Activated CD8-positive, alpha-beta memory T cell treated with anti-CD3 and anti-CD28 coated beads, Interleukin-2, amount 50 U/mL, for 24 hours (primary cell): Measurements from ENCODE around the gene CD300LD.
"Not testable (repeated sequence)": the region's sequence is repeated elsewhere in the genome, so short reads cannot be mapped to it uniquely, and the experiment has no call there.

Source experiments
- DNase-seq: peaks from one replicate; pipeline ENCODE4 v3.0.0-alpha.2; 2020; ENCODE audit errors: extremely low read depth

Gene CD300LD

DNA sequence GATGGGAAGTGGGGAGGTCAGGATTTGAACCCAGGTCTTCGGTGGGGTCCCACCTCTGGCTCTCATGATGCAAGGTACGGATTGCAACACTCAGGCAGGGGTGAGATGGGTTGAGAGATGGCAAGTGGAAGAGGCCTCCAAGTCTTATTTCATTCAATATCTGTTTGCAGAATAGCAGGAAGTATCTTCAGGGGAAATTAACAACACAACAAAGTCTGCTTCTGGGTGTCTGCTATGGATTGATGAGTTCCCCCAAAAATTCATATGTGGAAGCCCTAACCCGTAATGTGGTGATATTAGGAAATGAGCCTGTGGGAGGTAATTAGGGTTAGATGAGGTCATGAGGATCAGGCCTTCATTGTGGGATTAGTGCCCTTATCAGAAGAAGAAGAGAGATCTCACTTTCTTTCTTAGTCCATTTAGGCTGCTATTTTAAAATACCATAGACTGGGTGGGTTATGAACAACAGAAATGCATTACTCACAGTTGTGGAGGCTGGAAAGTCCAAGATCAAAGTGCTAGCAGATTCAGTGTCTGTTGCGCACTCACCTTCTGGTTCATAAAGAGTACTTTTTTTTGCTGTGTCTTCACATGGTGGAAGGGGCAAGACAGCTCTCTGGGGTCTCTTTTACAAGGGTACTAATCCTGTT is 20.3 kb downstream of the CD300LD start:
- DNase-seq, result no peak

DNA sequence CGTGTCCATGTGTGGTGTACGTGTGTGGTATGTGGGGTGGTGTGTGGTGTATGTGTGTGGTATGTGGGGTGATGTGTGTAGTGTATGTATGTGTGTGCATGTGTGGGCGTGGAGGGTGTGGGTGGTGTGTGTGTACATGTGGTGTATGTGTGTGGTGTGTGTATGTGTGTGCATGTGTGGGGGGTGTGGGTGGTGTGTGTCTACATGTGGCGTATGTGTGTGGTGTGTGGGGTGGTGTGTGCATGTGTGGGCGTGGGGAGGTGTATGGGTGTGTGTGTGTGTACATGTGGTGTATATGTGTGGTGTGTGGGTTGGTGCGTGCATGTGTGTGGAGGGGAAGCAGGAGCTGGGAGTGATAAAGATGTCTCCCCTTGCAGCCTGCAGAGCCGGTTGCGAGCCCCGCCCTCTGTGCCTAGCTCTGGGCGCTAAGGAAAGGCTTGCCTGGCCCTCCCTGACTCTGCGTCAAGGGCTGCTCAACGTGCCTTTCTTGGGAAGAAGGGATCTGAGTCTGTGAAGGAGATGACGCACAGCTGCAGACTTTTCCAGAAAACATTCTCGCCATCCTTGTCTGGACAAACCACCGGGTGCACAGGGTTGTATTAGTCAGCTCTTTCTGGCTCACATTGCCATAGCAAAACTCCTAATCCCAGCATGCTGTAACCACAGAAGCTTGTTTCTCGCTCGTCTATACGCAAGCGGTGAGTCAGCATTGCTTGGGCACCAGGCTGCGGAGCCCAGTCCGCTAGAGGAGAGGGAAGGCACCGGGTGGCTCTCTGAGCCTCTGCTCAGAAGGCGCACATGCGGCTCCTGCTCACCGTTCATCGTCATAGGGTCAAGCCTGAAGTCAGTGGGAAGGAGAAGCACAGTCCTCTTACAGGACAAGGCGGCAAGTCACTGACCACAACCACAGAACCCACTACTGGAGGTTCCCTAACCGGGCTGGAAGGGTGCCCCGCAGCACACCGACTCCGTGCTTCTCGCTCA is 22.8 kb downstream of the CD300LD start:
- DNase-seq, result no peak

DNA sequence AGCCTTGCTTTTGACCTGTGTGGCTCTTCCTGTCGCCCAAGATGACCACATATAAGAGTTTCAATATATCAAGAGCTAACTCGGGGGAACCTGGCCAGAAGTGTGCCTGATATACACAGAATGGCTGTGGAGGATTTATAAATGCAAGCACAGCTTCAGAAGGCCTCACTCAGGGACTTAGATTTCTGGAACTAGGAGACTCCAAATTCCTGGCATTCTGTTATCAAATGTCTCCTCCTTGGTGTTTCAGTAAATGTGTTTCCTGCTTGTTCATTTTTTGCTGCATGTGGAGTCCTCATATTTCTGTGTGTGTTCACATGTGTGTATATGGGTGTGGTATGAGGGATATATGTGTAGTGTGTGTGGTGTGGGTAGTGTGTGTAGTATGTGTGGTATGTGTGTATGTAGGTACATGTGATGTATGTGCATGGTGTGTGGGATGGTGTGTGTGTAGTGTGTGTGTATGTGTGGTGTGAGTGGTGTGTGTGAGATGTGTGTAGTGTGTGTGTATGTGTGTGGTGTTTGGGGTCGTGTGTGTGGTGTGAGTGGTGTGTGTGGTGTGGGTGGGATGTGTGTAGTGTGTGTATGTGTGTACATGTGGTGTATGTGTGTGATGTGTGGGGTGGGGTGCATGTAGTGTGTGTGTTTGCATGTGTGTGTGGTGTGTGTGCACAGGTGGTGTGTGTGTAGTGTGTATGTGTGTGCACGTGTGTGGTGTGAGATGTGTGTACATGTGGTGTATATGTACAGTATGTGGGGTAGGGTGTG is 23.8 kb downstream of the CD300LD start:
- no peak for DNase-seq

DNA sequence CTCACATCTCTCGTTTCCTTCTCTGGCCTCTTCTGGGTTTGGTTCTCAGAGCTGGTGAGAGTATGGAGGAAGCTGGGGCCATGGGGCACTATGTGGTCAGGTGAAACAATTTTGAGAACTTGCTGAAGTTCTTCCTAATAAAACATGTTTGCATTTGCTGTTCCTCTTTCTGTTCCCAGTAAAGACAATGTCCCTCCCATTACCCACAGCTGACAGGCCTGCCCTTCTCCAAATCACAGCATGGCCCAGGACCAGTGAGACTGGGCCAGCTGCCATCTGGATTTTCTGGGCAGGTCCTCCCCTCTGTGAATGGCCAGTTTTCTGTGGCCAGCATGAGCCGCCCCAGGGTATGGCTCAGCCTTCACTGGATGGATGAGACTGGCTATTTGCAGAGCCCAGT is 24.7 kb downstream of the CD300LD start, which contains the start of gene CD300H:
Gene CD300H, minus strand, starts transcription at position 113 of the 400 bp plus-strand sequence.
- DNase-seq, result no peak

DNA sequence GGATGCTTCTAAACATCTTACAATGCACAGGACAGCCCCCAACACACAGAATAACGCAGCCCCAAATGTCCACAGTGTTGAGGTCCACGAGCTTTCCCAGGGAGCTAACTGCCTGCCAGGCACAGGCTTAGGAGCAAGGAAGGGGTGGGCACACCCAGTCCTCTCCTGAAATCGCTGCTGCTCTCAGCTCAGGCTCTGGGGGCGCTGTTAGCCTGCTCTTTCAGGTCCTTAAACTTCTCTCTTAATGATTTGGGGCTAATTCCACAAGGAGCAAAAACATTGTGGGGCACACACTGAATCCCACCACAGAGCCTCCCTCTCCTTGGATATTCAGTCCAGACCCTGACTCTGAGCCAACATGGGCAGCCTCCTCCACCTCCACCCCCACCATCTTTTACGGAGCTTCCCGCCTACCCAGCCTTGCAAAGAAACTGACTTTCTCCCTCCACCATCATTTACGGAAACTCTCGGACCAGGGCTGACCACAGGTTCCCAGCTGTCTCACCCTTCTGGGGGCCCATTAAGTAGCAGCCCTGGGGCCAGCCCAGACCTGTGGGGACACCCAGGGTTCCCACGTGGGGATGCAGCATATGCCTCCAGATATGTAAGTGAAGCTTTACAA is 25.8 kb downstream of the CD300LD start:
- DNase-seq, result no peak

DNA sequence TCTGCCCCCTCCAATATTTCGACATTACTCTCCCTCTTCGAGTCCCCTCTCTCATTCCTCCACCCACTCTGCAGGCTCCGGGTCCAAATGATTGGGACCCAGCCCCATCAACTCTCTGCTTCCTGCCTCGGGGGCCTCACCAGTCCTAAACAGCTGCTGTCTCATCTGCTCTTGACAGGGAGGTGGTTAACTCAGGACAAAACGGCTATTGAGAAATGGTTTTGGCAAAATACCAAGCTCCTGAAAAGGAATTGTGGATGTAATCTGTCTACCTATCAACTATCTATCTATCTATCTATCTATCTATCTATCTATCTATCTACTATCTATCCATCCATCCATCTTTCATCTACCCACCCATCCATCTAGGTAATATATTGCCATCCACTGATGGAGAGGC is 27.0 kb downstream of the CD300LD start:
- no peak for DNase-seq

DNA sequence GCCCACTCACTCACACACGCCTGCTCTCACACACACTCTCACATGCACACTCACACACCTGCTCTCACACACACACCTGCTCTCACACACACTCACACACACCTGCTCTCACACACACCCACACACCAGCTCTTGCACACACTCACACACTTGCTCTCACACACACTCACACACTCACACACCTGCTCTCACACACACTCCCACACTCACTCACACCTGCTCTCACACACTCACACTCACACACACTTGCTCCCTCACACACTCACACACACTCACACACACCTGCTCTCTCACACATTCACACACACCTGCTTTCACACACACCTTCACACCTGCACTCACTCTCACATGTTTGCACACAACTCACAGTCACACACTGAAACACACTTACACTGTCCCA is 28.7 kb downstream of the CD300LD start:
- no peak for DNase-seq

DNA sequence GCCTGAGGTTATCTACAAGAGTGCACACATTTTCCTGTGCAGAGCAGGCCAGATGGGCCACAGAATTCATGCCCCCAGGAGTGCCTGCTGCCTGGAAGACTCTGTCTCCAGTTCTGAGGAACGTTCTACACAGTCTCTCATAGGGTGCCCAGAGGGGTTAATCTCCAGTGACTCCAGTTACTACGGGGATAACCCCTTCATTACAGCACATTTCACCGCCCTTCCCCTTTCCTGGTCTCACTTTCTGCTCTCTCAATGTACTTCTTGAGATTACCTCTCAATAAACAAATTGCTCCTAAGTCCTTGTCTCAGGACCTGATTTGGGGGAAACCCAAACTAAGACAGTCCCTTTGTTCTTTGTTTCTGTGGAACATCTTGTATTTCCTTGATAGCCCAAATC is 30.5 kb downstream of the CD300LD start:
- no peak for DNase-seq

DNA sequence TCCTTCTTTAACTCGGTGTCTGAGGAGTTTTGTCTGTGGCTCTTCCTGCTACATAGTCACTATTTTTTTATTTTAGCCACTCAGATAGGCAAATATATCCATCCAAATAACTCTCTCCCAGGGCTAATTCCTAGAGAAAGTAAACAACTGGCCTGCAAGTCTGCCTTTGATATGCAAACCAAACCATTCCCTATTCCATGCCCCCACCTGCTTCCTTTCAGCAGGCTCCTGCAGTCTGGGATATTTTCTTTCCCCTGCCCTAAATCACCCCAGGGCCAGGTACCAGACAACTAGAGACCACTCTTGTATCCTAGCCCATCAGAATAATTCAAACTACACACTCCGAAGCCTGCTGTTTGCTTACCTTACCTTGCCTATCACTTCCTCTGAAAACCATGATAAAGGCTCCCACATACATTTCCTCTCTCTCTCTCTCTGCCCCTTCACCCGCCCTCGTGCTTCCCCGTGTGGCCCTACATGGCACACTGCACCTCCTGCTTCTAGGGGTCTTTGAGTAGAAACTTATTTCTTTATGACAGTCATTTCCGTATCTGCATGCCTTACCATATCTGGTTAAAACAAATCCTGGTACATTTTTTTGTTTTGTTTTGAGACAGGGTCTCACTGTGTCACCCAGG is 33.1 kb downstream of the CD300LD start:
- no peak for DNase-seq

DNA sequence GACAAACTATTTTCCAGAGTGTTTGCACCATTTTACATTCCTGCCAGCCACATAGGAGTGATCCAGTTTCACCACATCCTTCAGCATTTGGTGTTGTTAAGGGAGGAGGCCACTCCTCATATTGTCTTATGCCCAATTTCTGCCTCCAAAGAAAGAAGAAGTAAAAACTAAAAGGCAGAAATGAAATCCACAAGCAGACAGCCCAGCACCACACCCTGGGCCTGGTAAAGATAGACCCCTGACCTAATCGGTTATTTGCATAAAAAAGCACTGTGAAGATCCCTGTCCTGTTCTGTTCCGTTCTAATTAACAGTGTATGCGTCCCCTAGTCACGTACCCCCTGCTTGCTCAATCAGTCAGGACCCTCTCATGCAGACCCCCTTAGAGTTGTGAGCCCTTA is 33.7 kb downstream of the CD300LD start:
- not testable (repeated sequence) for DNase-seq

DNA sequence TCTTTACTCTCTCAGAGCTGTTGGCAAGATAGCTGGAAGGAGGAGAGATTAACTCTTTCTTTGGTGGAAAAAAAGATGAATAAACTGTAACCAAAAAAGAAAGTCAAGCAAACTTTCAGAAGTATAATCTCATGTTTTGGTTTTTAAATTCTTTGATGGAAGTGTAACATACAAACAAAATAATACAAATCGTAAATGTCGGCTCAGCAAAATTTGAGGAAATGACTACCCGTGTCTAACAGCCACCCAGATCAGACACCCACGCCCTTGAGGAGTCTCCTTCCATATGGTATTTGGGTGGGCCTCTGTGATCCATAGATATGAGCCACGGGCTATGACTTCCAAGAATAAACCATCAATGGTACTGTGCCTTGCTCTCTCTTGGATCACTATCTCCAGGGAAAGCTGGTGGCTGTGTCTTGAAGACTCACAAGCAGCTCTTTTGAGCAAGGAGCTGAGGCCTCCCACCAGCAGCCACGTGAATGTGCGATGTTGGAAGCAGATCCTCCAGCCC is 36.6 kb downstream of the CD300LD start:
- DNase-seq, result no peak

DNA sequence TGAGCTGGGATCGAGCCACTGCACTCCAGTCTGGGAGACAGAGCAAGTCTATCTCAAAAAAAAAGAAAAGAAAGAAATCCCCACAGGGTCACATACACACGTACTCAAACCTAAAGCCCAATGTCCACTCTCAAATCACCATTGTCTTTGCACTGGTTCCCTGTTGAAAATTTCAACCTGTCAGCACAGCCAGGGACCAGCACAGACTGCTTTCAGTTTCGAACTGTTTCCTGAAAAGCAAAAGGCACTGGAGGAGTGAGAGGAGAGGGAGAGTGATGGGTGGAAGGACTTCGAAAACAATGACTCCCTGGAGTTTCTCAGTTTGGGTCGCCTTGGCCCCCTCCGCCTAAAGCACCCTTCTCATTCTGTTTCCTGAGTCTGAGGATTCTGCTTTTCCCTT is 37.2 kb downstream of the CD300LD start:
- DNase-seq, result no peak

DNA sequence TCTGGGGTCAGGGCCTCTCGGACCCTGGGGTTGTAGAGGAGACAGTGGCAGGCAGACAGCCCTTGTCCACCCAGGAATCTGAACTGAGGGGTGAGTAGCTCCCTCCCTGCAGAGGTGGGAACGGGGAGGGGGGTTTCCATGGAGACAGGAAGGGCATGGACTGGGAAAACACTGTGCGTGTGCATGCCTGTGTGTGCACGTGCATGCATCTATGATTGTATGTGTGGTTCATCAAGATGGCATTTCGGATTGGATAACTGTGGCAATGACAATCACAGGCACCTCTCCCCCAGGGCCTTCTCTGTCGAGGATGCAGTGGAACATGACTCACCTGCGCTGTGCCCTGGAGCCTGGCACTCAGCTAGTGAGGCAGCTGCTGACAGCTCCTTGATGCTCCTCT is 40.0 kb downstream of the CD300LD start:
- DNase-seq, result no peak

DNA sequence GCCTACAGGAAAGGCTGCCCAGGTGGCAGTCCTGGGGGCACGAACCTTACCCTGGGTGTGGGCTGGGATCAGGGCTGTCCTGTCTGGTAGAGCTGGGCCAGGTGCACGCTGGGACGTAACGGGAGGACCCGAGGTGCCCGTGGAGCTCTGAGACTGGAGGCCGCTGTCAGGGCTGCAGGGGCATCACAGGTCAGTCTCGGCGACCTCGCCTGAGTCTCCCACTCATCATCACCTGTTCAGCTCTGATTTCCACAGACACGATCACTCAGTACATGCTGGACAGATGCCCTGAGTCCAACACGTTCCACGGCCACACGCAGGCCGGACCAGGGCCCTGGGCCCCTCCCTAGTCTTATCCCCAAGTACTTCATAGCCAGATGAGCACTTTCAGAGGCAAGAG is 41.5 kb downstream of the CD300LD start:
- no peak for DNase-seq

DNA sequence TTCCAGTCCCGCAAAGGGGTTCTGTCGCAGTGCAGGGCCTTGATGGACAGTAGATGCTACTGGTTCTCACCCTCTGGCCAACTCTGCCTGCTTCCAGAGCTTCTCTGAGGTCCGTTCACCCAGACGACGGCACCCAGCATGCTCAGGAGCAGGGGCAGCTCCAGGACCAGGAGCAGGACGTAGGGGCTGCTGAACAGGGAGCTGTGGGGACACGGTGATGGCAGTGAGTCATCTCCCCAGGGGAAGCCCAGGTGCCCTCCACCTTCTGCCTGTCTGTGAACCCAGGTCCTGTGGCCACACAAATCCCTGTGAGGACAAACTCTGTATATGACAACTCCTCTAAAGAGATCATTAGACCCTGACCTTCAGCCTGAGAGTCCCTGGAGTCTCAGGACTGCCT is 42.7 kb downstream of the CD300LD start:
- no peak for DNase-seq

DNA sequence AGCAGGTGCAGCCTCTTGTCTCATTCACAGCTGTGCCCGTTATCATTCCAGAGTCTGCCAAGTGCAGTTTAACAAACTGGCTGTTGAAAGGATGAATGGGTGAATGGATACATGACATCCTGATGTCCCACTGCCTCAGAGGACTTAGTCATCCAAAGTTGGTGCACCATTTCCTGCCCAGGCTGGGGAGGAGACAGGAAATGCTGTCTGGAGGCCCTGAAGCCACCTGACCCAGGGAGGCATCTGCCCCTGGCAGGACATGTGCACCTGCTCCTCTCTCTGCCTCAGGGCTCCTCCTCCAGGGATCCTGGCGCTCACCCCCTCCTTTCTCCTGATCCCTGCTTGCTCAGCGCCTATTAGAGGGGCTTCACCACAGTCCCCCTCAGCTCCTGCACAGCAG is 44.3 kb downstream of the CD300LD start:
- no peak for DNase-seq

DNA sequence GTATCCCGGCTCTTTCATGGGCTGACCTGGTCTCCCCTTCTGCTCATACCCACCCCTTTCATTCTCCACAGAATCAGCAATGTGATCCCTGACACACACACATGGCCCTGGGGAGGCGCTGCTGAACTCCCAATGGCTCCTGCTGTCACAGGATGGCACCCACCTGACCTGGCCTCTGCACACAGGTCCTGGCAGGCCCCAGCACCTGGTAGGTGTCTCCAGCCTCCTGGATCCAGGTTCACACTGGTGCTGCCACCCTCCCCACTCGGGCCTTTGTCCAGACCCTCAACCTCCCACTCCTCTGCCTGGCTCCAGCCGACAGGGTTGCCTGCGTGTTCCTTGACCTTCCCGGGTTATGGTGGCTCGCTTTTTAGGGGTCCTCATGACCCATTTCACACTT is 44.8 kb downstream of the CD300LD start:
- DNase-seq, result no peak

DNA sequence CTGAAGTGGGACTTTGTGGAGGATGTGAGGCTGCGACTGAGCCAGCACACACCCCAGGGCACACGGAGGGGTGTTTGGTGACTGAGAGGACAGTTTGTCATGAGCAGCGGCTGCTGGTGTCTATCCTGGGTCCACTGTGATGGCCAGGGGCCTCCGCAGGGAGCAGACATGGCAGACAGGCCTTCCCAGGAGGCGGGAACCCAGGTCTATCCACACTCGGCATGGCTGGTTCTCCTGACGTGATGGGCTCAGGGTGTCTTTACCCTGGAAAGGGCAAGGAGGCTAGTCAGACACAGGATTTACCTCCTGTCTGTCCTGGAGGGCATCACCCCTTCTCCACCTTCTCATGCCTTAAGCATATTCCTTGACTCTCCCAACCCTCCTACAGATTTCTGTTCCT is 45.5 kb downstream of the CD300LD start:
- no peak for DNase-seq

DNA sequence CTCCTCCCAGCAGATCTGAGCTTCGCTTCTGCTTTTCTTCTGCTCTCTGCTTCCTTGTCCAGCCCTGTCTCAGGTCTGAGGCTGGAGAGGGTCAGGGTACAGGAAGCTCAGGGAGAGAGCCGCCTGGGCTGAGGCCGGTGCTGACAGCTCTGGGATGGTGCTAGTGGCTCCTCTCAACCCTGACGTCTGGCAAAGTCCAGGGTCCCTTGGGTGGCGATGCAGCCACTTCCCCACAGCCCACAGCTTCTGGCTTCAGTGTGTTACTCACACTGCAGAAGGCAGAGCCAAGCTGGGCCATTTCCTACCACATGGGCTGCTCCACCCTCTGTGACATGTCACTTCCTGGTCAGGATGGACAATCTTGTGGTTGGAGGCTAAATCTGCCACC is 46.2 kb downstream of the CD300LD start, which contains the start of gene CD300C:
Gene CD300C, minus strand, starts transcription at position 273 of the 388 bp plus-strand sequence. CDS start 333 bp downstream, outside the sequence.
- DNase-seq, result no peak

DNA sequence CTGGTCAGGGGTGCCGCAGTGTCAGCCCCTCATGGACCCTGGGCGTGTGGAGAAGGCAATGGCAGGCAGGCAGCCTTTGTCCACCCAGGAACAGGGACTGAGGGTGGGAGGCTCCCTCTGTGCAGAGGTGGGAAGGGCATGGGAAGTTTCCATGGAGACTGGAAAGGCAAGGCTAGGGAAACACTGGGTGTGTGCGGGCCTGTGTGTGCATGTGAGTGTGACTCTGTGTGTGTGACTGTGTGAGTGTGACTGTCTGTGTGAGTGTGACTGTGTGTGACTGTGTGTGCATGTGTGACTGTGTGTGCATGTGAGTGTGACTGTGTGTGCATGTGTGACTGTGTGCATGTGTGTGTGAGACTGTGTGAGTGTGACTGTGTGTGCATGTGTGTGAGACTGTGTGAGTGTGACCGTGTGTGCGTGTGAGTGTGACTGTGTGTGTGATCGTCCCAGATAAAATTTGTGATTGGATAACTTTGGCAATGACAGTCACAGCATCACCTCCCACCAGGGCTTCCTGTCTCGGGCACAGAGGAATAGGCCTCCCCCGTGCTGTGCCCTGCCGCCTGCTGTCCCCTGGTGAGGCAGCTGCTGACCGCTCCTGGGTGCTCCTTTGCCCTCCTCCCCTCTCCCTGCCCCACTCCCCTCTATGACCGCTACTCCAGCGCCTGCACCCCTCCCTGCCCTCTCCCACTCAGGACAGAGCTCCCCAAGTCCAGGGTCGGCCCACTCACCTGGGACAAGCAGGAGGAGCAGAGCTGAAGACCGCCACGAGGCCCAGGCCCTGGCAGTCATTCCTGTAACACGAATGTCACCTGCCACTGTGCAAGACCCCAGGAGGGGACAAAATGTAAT is 46.9 kb downstream of the CD300LD start:
- DNase-seq, result no peak
